ENCODE data around the gene CASS4.

Gene CASS4

DNA sequence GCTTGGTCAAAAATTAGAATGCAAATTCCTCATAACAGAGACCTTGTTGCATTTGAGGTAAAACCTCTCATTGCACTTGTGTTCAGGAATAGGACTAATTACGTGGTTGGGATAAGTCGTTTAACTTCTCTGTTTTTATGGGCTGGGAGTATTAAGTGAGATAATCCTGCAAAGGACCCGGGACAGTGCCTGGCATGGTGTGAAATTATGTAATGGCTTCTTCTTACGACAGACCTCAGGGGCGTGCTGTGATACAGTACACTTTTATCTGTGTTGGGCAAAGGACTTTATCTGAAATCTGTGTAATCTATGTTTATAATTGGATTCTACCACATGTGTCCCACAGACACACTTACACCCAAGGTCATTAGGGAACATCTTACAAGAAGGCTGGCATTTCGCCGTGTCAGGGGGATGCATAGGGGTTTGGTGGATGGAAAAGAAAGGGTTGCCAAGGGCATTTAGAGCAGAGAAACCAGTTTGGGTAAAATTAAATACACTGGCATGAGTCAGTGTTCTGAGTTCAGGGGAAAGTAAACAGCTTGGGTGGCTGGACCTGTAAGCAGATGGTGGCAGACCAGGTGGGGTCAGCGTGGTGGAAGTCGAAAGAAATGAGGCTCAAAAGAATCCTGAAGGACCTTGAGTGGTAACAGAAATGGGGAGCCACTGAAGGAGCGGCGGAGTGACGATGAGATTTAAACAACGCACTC, 39.2 kb downstream of the CASS4 start:
- no peak for DNase-seq

DNA sequence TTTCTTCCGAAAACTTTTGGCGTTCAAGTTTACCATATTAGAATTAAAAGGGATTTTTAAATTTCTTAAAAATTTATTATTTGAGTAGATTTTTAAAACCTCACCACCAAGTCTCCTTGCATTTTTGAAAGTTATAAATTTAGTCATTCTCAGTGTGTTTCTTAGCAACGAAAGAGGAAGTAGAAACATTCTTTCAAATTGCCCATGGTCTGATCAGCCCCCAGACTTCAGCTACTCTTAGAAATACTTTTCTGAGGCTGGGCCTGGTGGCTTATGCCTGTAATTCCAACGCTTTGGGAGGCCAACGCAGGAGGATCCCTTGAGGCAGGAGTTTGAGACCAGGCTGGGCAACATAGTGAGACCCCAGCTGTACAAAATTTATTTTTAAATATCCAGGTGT, 41.3 kb downstream of the CASS4 start:
- no peak for DNase-seq

DNA sequence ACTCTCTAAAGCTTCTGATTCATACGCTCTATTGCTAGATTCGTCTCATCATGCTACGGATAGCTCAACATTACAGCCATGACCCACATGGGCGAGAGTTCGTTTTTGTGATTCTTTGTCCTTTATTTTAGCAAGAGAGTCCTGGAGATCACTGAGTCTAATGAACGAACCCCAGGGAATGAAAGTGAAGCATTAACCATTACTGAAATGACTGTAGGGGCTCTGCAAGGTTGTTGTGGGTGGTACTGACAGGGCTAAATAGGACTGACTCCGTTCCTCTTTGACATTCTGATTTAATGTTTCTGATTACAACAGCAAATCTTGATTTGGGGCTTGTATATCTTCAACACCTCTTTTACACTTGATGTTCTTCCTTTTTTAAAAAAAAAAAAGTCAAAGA, 42.7 kb downstream of the CASS4 start:
- DNase-seq, result peak; percentile 62

DNA sequence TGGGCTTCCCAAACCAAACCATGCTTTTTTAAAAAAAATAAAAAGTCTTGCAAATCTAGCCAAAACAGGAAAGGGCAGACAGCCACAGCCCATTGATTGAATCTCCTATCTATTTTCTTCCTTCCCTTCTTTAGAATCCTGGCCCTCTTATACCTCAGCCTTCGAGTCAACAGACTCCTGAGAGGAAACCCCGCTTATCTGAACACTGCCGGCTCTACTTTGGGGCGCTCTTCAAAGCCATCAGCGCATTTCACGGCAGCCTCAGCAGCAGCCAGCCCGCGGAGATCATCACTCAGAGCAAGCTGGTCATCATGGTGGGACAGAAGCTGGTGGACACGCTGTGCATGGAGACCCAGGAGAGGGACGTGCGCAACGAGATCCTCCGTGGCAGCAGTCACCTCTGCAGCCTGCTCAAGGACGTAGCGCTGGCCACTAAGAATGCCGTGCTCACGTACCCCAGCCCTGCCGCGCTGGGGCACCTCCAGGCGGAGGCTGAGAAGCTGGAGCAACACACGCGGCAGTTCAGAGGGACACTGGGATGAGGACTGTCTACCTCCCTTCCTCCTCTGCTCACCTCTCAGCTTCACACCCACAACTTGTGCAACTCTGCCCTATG, 46.3 kb downstream of the CASS4 start:
- DNase-seq, result no peak

DNA sequence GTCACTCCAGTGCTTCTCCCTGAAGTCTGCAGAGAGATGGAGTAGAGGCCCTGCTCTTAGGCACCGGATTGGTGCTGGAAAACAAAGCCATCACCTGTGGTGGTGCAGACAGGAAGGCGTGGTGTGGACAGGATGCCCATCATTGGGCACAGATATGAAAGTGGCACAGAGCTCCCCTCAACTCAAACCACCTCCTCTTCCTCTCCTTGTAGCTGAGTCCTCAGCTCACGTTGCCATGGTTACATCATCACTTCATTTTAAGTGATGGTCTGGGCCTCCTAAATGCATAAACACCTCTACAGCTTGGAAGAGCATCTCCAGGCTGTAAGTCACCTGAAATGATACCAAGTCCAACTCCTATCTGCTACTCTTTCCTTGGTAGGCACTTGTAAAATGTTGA, 48.4 kb downstream of the CASS4 start:
- DNase-seq, result peak; percentile 63

DNA sequence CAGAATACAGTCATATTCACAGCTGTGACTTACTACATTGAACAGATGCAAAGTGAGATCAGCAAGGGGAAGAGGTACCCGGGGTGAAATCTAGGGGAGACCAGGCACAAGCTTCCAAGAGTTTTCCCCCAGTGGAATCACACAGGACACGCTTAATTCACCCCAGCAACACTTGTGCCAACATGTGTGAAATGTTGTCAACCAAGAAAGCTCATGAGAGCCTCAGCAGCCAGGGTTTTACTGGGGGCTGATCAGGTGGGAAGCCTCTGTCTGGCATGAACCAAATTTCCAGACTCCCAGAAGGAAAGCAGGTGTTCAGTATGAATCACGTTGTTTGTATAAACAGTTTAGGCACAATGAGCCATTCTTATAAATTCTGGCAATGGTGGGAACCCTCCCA, 49.5 kb downstream of the CASS4 start:
- no peak for DNase-seq

- peak; percentile 58 for DNase-seq
Measured at GRCh38 chr20:56463428-56463827, 51.4 kb downstream of the CASS4 start.

- no peak for DNase-seq
Measured at GRCh38 chr20:56465997-56466396, 53.9 kb downstream of the CASS4 start.

- no peak for DNase-seq
Measured at GRCh38 chr20:56467968-56468315, 55.9 kb downstream of the CASS4 start.

- peak; percentile 97 for DNase-seq
Measured at GRCh38 chr20:56468316-56469076, 56.4 kb downstream of the CASS4 start, which contains the start of gene RTF2. Gene RTF2, plus strand, starts transcription at chr20:56468627. Its CDS starts 71 bp downstream, at chr20:56468698.

DNA sequence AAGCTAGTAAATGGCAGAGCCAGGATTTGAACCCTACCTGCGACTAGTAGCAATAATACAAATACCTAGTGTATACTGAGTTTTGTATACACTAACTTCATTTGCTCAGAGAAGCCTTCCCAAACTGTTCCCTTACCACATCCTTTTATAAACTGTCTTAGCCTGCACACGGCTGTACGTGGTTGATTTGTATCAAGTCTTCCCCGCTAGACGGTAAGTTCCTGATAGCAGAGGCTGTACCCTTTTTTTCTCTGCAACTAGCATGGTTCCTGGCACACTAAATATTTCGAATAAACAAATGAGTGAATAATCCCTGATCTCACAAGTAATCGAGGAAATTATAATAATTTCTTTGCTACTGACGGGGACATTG, 57.0 kb downstream of the CASS4 start:
- no peak for DNase-seq

DNA sequence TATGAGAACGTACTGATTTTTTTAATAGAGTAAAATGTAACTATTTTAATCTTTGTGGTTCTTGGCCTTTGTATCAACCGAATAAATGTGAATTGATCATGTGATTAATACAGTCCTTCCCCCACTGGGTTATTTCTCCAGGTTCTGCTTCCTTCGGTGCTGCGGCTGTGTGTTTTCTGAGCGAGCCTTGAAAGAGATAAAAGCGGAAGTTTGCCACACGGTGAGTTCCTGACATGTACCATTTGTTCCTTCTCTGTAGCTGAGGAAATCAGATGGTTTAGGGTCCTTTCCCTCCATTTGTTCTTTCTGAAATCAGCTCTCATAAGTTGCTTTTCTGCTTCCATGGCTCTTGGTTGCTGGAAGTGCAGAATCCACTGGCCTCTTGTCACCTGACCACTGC, 71.9 kb downstream of the CASS4 start:
- DNase-seq, result no peak

GRCh38 chr20:56487216-56487615, 75.2 kb downstream of the CASS4 start:
- DNase-seq, result no peak

DNA sequence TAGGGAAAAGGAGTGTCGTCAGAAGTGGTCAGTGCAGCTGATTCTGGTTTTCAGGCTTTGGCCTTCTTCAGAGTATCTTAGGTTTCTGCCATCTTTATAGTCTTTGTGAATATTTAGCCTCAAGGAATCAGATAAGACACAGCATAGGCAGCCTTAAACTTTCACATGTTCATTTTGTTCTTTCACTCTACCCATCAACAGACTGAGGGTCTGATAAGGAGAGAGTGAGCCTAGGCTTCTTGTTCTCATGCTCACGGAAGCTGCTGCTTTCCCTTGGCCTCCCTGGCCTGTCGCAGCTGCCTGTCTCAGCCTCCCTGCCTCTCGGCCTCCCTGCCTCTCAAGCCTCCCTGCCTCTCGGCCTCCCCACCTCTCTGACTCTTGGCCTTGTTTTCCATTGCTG, 76.5 kb downstream of the CASS4 start:
- DNase-seq, result no peak

- no peak for DNase-seq
Measured at GRCh38 chr20:56501116-56501515, 89.1 kb downstream of the CASS4 start.

GRCh38 chr20:56503916-56504315, 91.9 kb downstream of the CASS4 start:
- no peak for DNase-seq

GRCh38 chr20:56504373-56505005, 92.4 kb downstream of the CASS4 start:
- peak; percentile 22 for DNase-seq

DNA sequence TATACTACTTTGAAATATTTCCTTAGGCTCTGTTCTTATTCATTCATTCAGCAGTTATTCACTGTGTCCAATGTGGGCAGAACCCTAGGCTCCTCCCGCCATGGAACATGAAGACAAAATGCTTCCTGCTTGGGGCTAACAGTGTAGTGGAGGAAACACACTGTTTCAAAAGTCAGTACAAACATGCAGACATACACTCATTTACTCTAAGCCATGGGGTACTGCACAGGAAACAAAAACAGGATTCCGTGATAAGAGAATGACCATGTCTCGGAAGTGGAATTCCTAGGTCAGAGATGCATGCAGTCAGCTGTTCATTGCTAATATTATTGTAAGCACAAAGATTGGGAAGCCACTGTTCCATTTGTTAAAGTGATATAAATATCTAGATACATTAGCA, 94.0 kb downstream of the CASS4 start:
- no peak for DNase-seq
